Activated naive CD8-positive, alpha-beta T cell treated with anti-CD3 and anti-CD28 coated beads, Interleukin-2, amount 50 U/mL, for 24 hours (primary cell): ENCODE data around the gene TFPI2.

Experiments used
- ATAC-seq: fragments of 150-1000 bp; cut with Tn5 transposase; one replicate; pipeline ENCODE4 v1.10.0; 2021
- DNase-seq: peaks from one replicate; pipeline ENCODE4 v3.0.0; 2021
- H3K27ac Mint-ChIP-seq: one replicate; pipeline ENCODE4 v1.8.0; 2021; ENCODE audit warnings: mild to moderate bottlenecking, mixed read lengths
- H3K27me3 Mint-ChIP-seq: one replicate; pipeline ENCODE4 v1.8.0; 2021; ENCODE audit warnings: mixed read lengths
- H3K36me3 Mint-ChIP-seq: one replicate; pipeline ENCODE4 v1.8.0; 2021; ENCODE audit warnings: low read depth, mixed read lengths
- H3K4me1 Mint-ChIP-seq: one replicate; pipeline ENCODE4 v1.8.0; 2021; ENCODE audit warnings: mixed read lengths
- H3K4me3 Mint-ChIP-seq: one replicate; pipeline ENCODE4 v1.8.0; 2021; ENCODE audit warnings: mild to moderate bottlenecking, moderate library complexity, mixed read lengths
- H3K9me3 Mint-ChIP-seq: one replicate; pipeline ENCODE4 v1.8.0; 2021; ENCODE audit warnings: mixed read lengths

The TFPI2 gene

DNA sequence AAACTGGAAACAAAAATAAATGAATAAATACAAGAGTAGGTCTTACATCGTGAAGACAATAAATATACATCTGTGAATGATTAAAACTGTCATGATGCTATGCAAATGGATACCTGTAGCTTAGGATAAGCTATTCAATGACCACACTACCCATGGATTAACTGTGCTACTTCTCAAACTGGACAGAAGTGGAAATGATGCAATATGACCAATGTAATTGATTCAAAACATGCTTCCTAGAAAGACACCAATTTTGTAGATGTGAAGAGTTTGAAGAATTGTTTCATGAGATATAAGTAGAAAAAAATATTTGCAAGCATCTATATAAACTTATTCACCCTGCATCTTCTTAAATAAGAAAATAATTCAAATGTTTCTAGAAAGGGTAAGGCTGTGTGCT is 36.1 kb downstream of the TFPI2 start:
- H3K27me3 Mint-ChIP-seq = no peaks in the 10 kb centered on the region
- no peak for DNase-seq
- H3K27ac Mint-ChIP-seq = no peak overlapping the region
- H3K4me1 Mint-ChIP-seq = no peaks in the 10 kb centered on the region
- H3K4me3 Mint-ChIP-seq = no peak overlapping the region
- H3K36me3 Mint-ChIP-seq = no peaks in the 10 kb centered on the region
- no peaks in the 10 kb centered on the region for H3K9me3 Mint-ChIP-seq
- ATAC-seq = no peak

DNA sequence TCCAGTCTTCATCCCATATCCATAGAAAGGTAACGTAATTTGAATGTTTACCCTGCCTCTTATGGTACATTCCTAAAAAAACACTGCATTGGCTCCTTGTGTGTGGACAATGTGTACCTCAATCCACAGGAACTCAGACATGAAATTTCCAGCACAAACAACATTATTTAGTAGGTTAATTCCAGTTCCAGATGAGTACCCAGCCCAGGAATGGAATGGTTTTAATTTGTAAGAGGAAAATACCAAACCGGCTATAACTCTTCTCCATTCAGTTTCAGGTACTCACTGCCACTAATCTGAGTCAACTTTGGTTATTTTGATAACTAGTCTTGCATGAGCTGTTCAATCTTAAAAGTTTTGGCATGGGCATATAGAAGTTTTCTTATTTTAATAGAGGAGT is 39.0 kb downstream of the TFPI2 start:
- H3K27me3 Mint-ChIP-seq = no peaks in the 10 kb centered on the region
- H3K36me3 Mint-ChIP-seq = no peaks in the 10 kb centered on the region
- no peaks in the 10 kb centered on the region for H3K4me1 Mint-ChIP-seq
- H3K4me3 Mint-ChIP-seq = no peak overlapping the region
- DNase-seq (no peak), ATAC-seq (no peak)
- no peaks in the 10 kb centered on the region for H3K9me3 Mint-ChIP-seq
- H3K27ac Mint-ChIP-seq = no peak overlapping the region

DNA sequence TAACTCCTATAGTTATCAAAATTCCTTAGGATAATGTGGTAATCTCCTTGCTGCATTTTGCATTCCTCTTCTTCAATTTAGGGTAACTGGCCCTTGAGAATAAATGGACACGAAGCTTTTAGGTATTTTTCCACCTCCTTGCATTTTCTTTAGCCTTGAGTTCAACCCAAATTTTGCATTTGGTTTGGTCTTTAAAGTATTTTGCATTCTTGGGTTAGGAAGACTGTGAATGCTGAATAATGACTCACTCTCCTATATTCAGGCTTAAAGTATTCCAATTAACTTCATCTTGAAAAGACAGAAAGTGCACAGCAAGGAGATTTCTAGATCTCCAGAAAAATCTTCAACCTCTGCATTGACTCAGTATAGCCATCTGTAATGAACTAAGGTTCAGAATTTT is 47.3 kb downstream of the TFPI2 start:
- DNase-seq (no peak), ATAC-seq (no peak)
- Mint-ChIP-seq H3K27me3 (no peaks in the 10 kb centered on the region), H3K4me1 (no peaks in the 10 kb centered on the region), H3K36me3 (no peaks in the 10 kb centered on the region), H3K27ac (no peak overlapping the region), H3K9me3 (no peaks in the 10 kb centered on the region), H3K4me3 (no peak overlapping the region)

DNA sequence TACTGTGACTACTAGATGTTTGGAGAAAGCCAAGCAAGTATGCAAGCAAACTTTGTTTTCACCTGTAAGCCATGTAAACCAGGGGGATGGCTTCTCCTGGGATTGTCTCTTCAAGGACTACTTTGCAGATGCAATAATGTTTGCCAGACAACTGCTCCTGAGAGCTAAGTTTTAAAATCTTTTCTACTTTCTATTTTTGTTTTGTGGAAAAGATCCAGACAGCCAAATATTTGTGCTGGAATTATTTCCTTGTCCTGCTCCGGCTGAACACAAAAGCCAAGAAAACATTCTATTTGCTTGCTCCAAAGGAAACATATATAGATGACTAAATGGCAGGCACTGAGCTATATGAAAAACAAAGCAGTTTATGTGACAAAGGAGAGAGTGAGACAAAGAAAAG is 51.6 kb downstream of the TFPI2 start:
- no peaks in the 10 kb centered on the region for H3K9me3 Mint-ChIP-seq
- DNase-seq (no peak), ATAC-seq (no peak)
- no peaks in the 10 kb centered on the region for H3K4me1 Mint-ChIP-seq
- H3K27ac Mint-ChIP-seq = no peak overlapping the region
- no peaks in the 10 kb centered on the region for H3K36me3 Mint-ChIP-seq
- H3K4me3 Mint-ChIP-seq = no peak overlapping the region
- no peaks in the 10 kb centered on the region for H3K27me3 Mint-ChIP-seq

GRCh38 chr7:93837245-93837644 is 53.3 kb downstream of the TFPI2 start:
- Mint-ChIP-seq H3K27ac (no peak overlapping the region), H3K9me3 (no peaks in the 10 kb centered on the region), H3K4me1 (no peaks in the 10 kb centered on the region), H3K36me3 (no peaks in the 10 kb centered on the region), H3K4me3 (no peak overlapping the region), H3K27me3 (no peaks in the 10 kb centered on the region)
- DNase-seq = no peak
- ATAC-seq = no peak

DNA sequence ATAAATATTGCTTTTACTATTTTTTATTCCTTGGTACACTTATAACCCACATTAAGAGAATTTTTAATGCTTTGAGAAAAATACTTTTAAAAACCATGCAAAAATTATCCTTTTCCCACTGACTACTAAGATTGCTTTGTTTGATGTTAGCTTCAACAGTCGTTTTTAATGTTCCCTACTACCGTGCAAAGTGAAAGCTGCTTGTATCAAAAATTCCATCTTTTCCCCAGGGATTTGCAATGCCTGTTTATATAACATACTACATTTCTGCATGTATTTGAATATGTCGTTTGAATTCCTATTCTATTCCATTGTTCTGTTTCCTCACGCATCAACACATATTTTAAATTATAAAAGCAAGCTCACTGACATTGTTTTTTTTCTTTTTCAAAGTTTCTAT is 54.4 kb downstream of the TFPI2 start:
- no peaks in the 10 kb centered on the region for H3K27me3 Mint-ChIP-seq
- no peak overlapping the region for H3K27ac Mint-ChIP-seq
- H3K4me3 Mint-ChIP-seq = no peak overlapping the region
- ATAC-seq = no peak
- DNase-seq = no peak
- no peaks in the 10 kb centered on the region for H3K9me3 Mint-ChIP-seq
- H3K36me3 Mint-ChIP-seq = no peaks in the 10 kb centered on the region
- H3K4me1 Mint-ChIP-seq = no peaks in the 10 kb centered on the region

DNA sequence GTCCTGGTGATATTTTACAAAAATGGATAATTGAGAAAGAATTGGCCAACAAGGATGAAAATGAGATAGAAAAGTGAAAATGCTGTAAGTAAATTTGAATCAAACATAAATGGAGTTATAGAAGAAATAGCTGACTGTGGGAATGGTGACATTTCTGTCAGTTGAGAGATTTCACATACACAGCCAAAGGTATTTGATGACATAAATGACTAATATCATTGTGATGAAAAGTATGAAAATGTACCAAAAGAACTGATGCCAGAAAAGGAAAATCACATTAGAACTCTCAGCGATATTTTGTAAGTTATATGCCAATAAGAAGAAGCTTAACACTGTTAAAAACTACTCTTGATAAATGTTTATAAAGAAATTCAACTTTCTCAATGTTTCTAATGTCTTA is 54.9 kb downstream of the TFPI2 start:
- Mint-ChIP-seq H3K27me3 (no peaks in the 10 kb centered on the region), H3K4me1 (no peaks in the 10 kb centered on the region), H3K4me3 (no peak overlapping the region), H3K36me3 (no peaks in the 10 kb centered on the region), H3K9me3 (no peaks in the 10 kb centered on the region), H3K27ac (no peak overlapping the region)
- DNase-seq = no peak
- ATAC-seq = no peak
